BJ (cell line): ENCODE results near the gene SOAT1. TPM values are rescaled to one million over a fixed set of nuclear protein-coding genes. Genes with fewer than 3 reads are reported as not detected.

ENCODE experiments used
- CTCF ChIA-PET: fragments of 350-600 bp; formaldehyde crosslinking; extraction: SDS; loops from one replicate; lab custom pipeline; 2021; ENCODE audit warnings: antibody characterized with exemption, inconsistent platforms; lab: Yijun Ruan, JAX
- POLR2A ChIA-PET: fragments of 300-600 bp; sonication (Branson Sonifier 250); formaldehyde crosslinking; extraction: SDS; loops from one replicate; lab custom pipeline; 2021; ENCODE audit warnings: antibody characterized with exemption; lab: Charles Lee
- DNase-seq: peaks from one replicate; pipeline ENCODE4 v3.0.0-alpha.2; 2011; ENCODE audit warnings: low read depth
- H3K27me3 ChIP-seq: 2 replicates; pipeline ENCODE4 v1.6.0; 2011; ENCODE audit warnings: low read length; ENCODE audit not compliant: control insufficient read depth, insufficient read depth
- H3K36me3 ChIP-seq: 2 replicates; pipeline ENCODE4 v1.5.1; 2011; ENCODE audit warnings: low read length; ENCODE audit not compliant: control insufficient read depth, insufficient read depth
- H3K4me3 ChIP-seq: 2 replicates; pipeline ENCODE4 v1.5.1; 2011; ENCODE audit warnings: low read depth, mild to moderate bottlenecking, control low read depth, low read length
- CTCF ChIP-seq: IDR thresholded peaks from 2 replicates; pipeline ENCODE4 v1.5.1; 2011; ENCODE audit warnings: low read depth, mild to moderate bottlenecking, control low read depth, inconsistent platforms, low read length, moderate library complexity; ENCODE audit not compliant: insufficient read depth
- polyA plus RNA-seq: library from polyadenylated mRNA; depleted of rRNA; stranded (reverse); fragments of >200 nt; gene quantifications from 2 replicates; pipeline ENCODE4 v1.2.3, GENCODE V29; 2011

Gene SOAT1
- polyA plus RNA-seq, 1 experiment, result 12.3 TPM

- CTCF ChIA-PET, result no interaction called here
- no peak for TF ChIP-seq CTCF
- POLR2A ChIA-PET, result no interaction called here
- no peaks in the 10 kb centered on the region; the same call in 1 of the 2 replicates for H3K36me3 ChIP-seq
- no peak overlapping the region for H3K4me3 ChIP-seq
- DNase-seq, result no peak
- no peaks in the 10 kb centered on the region for H3K27me3 ChIP-seq
These were observed 29.8 kb downstream of the SOAT1 start for GRCh38 chr1:179323436-179323835.

GRCh38 chr1:179325836-179326235 is 32.2 kb downstream of the SOAT1 start:
- Histone ChIP-seq H3K36me3 (no peaks in the 10 kb centered on the region), H3K4me3 (no peak overlapping the region), H3K27me3 (no peaks in the 10 kb centered on the region)
- TF ChIP-seq CTCF, result no peak
- ChIA-PET CTCF (interaction anchor here (1.5 to 1.7 kb wide), 2 partner anchors 9 to 15 kb away, joined by 3 to 5 read pairs; no protein-coding TSS in a partner anchor), POLR2A (no interaction called here)
- DNase-seq, result no peak

- POLR2A ChIA-PET, result no interaction called here
- Histone ChIP-seq H3K4me3 (no peak overlapping the region), H3K27me3 (no peaks in the 10 kb centered on the region), H3K36me3 (no peaks in the 10 kb centered on the region)
- CTCF ChIA-PET, result interaction anchor here (1.5 to 1.7 kb wide), 2 partner anchors 10 to 16 kb away, joined by 3 to 5 read pairs; no protein-coding TSS in a partner anchor
- no peak for TF ChIP-seq CTCF
- no peak for DNase-seq
These were observed 33.1 kb downstream of the SOAT1 start for GRCh38 chr1:179326746-179327145.

GRCh38 chr1:179327196-179327595 is 33.6 kb downstream of the SOAT1 start:
- Histone ChIP-seq H3K27me3 (no peaks in the 10 kb centered on the region), H3K4me3 (no peak overlapping the region), H3K36me3 (no peaks in the 10 kb centered on the region)
- no peak for DNase-seq
- ChIA-PET POLR2A (no interaction called here), CTCF (interaction anchor here (1.5 kb wide), 1 partner anchor 16 kb away, joined by 3 read pairs; no protein-coding TSS in a partner anchor)
- TF ChIP-seq CTCF, result no peak

- ChIA-PET CTCF (no interaction called here), POLR2A (interaction anchor here (0.6 kb wide), 1 partner anchor 201 kb away, joined by 5 read pairs; no protein-coding TSS in a partner anchor)
- Histone ChIP-seq H3K36me3 (no peaks in the 10 kb centered on the region), H3K27me3 (no peaks in the 10 kb centered on the region), H3K4me3 (no peak overlapping the region)
- no peak for TF ChIP-seq CTCF
- no peak for DNase-seq
These were observed 34.1 kb downstream of the SOAT1 start for GRCh38 chr1:179327679-179328078.
